SK-N-SH (cell line): Measurements from ENCODE around the gene CHST11.
A peak's percentile ranks its signal among the peaks of the same experiment; 100 is the strongest.

ENCODE experiments used
- EZH2phosphoT487 ChIP-seq: fragments of 200-600 bp; sonication (generic); IDR thresholded peaks from 2 replicates; pipeline ENCODE4 v1.6.1; 2017; ENCODE audit warnings: low read depth, mixed run types, mild to moderate bottlenecking, antibody characterized with exemption, moderate library complexity, borderline replicate concordance
- FOSL2 ChIP-seq: IDR thresholded peaks from 2 replicates; pipeline ENCODE4 v1.4.0; 2012; ENCODE audit warnings: low read depth, mild to moderate bottlenecking, moderate library complexity, borderline replicate concordance
- JUND ChIP-seq: IDR thresholded peaks from 2 replicates; pipeline ENCODE4 v1.4.0; 2012
- POLR2AphosphoS5 ChIP-seq: IDR thresholded peaks from 2 replicates; pipeline ENCODE4 v1.6.1; 2012; ENCODE audit warnings: low read depth, low read length
- RCOR1 ChIP-seq: fragments of 150-350 bp; IDR thresholded peaks from 2 replicates; pipeline ENCODE4 v1.6.1; 2017; ENCODE audit warnings: antibody characterized with exemption, low read length
- SIN3A ChIP-seq: IDR thresholded peaks from 2 replicates; pipeline ENCODE4 v1.6.1; 2012; ENCODE audit warnings: low read depth, mild to moderate bottlenecking, low read length, moderate library complexity, borderline replicate concordance
- TAF1 ChIP-seq: IDR thresholded peaks from 2 replicates; pipeline ENCODE4 v1.6.1; 2012; ENCODE audit warnings: low read depth, mild to moderate bottlenecking, low read length, moderate library complexity, borderline replicate concordance
- TEAD4 ChIP-seq: IDR thresholded peaks from 2 replicates; pipeline ENCODE4 v1.4.0; 2012; ENCODE audit warnings: mild to moderate bottlenecking, borderline replicate concordance; ENCODE audit not compliant: insufficient read depth
- YY1 ChIP-seq: IDR thresholded peaks from 2 replicates; pipeline ENCODE4 v1.4.0; 2012; ENCODE audit warnings: low read depth, mild to moderate bottlenecking
- TF ChIP-seq, protein P1 (sequence below): IDR thresholded peaks from 2 replicates; pipeline ENCODE4; 2012
- TF ChIP-seq, protein P2 (sequence below): fragments of 200-600 bp; sonication (generic); IDR thresholded peaks from 2 replicates; pipeline ENCODE4 v1.6.1; 2017; ENCODE audit warnings: antibody characterized with exemption, mild to moderate bottlenecking, moderate library complexity
- TF ChIP-seq, protein P3 (sequence below): IDR thresholded peaks from 2 replicates; pipeline ENCODE4 v1.4.0; 2012; ENCODE audit warnings: low read depth
- TF ChIP-seq, protein P4 (sequence below): IDR thresholded peaks from 2 replicates; pipeline ENCODE4 v1.6.1; 2012; ENCODE audit warnings: mild to moderate bottlenecking, low read depth, low read length, moderate library complexity

DNA sequence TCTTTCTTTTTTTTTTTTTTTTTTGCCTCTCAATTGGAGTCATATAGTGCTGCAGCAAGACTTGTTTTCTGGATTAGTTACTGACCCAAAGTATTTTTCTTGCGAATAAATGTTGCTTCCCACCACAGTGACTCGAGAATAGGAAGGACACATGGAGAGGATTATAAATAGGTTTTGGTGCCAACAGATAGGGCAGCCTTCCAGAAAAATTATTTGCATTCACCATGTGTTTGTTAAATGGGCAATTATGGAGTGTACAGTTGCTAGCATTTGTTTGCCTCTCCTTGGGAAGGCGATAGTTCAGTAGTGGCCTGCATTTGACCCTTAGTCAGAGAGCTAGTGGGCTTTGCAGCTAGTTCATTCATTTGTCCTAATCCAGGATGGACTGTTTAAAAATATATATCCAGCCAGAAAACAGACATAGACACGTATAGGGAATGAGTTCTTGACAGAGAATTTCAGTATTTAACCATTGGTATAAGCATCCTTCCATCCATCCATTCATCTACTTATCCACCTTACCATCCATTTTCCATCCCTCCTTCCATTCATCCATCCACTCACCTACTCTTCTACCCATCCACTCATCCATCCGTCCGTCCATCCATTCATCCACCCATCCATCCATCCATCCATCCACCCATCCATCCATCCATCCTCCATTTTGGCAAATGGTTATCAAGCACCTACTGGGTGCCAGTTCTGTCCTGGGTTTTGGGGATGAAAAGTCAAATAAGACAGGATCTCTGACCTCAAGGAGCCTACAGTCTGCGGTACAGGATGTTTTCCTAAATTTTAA, 67.5 kb downstream of the CHST11 start:
- TF ChIP-seq, protein P1, sequence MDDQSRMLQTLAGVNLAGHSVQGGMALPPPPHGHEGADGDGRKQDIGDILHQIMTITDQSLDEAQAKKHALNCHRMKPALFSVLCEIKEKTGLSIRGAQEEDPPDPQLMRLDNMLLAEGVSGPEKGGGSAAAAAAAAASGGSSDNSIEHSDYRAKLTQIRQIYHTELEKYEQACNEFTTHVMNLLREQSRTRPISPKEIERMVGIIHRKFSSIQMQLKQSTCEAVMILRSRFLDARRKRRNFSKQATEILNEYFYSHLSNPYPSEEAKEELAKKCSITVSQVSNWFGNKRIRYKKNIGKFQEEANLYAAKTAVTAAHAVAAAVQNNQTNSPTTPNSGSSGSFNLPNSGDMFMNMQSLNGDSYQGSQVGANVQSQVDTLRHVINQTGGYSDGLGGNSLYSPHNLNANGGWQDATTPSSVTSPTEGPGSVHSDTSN: no peak
- TF ChIP-seq SIN3A (no peak), JUND (no peak), YY1 (no peak), TAF1 (no peak), POLR2AphosphoS5 (no peak), RCOR1 (peak; percentile 59), TEAD4 (no peak), FOSL2 (no peak), EZH2phosphoT487 (no peak)
- TF ChIP-seq, protein P2, sequence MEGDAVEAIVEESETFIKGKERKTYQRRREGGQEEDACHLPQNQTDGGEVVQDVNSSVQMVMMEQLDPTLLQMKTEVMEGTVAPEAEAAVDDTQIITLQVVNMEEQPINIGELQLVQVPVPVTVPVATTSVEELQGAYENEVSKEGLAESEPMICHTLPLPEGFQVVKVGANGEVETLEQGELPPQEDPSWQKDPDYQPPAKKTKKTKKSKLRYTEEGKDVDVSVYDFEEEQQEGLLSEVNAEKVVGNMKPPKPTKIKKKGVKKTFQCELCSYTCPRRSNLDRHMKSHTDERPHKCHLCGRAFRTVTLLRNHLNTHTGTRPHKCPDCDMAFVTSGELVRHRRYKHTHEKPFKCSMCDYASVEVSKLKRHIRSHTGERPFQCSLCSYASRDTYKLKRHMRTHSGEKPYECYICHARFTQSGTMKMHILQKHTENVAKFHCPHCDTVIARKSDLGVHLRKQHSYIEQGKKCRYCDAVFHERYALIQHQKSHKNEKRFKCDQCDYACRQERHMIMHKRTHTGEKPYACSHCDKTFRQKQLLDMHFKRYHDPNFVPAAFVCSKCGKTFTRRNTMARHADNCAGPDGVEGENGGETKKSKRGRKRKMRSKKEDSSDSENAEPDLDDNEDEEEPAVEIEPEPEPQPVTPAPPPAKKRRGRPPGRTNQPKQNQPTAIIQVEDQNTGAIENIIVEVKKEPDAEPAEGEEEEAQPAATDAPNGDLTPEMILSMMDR: no peak
- TF ChIP-seq, protein P3, sequence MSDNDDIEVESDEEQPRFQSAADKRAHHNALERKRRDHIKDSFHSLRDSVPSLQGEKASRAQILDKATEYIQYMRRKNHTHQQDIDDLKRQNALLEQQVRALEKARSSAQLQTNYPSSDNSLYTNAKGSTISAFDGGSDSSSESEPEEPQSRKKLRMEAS: no peak
- TF ChIP-seq, protein P4, sequence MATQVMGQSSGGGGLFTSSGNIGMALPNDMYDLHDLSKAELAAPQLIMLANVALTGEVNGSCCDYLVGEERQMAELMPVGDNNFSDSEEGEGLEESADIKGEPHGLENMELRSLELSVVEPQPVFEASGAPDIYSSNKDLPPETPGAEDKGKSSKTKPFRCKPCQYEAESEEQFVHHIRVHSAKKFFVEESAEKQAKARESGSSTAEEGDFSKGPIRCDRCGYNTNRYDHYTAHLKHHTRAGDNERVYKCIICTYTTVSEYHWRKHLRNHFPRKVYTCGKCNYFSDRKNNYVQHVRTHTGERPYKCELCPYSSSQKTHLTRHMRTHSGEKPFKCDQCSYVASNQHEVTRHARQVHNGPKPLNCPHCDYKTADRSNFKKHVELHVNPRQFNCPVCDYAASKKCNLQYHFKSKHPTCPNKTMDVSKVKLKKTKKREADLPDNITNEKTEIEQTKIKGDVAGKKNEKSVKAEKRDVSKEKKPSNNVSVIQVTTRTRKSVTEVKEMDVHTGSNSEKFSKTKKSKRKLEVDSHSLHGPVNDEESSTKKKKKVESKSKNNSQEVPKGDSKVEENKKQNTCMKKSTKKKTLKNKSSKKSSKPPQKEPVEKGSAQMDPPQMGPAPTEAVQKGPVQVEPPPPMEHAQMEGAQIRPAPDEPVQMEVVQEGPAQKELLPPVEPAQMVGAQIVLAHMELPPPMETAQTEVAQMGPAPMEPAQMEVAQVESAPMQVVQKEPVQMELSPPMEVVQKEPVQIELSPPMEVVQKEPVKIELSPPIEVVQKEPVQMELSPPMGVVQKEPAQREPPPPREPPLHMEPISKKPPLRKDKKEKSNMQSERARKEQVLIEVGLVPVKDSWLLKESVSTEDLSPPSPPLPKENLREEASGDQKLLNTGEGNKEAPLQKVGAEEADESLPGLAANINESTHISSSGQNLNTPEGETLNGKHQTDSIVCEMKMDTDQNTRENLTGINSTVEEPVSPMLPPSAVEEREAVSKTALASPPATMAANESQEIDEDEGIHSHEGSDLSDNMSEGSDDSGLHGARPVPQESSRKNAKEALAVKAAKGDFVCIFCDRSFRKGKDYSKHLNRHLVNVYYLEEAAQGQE: no peak
